GM18499 (cell line): ENCODE results near the gene ZNF324B.
"Not testable (repeated sequence)": the region's sequence is repeated elsewhere in the genome, so short reads cannot be mapped to it uniquely, and the experiment has no call there.

Experiments used
- ATAC-seq: cut with Tn5 transposase; IDR thresholded peaks from one replicate; pipeline ENCODE4 v1.9.1; 2021; ENCODE audit warnings: moderate number of reproducible peaks; ENCODE audit not compliant: insufficient read depth, unreplicated experiment

ZNF324B gene

DNA sequence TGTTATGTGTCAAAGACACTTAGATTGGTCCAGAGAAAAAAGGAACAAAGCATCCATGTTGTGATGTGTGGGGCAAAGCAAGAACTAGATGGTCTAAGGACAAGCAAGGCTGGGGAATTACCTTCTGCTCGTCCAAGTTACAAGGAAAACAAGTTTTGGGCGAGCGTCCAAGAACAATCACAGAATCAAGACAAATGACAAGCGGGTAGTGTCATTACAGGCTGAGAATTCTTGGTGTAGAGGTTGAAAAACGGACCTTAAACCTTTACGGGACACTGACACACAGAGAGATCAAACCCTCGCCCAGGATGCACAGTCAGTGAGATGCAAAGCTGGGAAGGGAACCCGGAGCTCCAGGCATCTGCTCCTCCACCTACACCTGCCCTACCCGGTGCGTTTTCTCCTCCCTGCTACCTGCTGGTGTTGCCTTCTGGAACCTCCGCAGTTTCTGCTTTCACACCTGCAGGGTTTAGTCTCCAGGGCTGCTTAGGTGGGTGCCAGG lies 515 bp upstream of the ZNF324B start:
- no peak for ATAC-seq

DNA sequence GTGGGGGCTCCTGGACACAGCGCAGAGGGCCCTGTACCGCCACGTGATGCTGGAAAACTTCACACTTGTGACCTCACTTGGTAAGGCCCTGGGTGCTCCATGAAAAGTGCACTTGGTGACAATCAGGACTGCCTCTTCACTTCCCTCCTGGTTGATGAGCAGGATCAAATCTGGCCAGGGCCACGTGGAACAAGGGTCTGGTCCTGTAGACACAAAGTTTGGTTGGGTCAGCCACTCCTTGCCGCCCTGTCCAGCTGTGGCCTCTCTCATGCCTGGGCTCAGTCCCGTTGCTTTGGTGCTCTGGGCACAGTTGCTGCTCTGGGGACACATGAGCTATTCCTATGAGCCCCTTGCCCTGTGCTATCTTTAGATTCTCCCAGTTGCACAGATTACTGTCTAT lies 2.3 kb downstream of the ZNF324B start:
- ATAC-seq: no peak

DNA sequence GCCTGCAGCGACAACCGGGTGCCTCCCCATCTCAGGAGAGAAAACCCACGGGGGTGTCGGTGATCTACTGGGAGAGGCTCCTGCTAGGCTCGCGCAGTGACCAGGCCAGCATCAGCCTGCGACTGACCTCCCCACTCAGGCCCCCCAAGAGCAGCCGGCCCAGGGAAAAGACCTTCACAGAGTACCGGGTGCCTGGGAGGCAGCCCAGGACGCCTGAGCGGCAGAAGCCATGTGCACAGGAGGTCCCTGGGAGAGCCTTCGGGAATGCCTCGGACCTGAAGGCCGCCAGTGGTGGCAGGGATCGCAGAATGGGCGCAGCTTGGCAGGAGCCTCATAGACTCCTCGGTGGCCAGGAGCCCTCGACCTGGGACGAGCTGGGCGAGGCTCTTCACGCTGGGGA lies 3.9 kb downstream of the ZNF324B start:
- no peak for ATAC-seq

DNA sequence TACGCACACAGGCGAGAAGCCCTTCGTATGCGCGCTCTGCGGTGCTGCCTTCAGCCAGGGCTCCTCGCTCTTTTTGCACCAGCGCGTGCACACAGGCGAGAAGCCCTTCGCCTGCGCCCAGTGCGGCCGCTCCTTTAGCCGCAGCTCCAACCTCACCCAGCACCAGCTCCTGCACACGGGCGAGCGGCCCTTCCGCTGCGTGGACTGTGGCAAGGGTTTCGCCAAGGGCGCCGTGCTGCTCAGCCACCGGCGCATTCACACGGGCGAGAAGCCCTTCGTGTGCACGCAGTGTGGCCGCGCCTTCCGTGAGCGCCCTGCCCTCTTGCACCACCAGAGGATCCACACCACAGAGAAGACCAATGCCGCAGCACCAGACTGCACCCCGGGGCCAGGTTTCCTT lies 4.7 kb downstream of the ZNF324B start:
- no peak for ATAC-seq

DNA sequence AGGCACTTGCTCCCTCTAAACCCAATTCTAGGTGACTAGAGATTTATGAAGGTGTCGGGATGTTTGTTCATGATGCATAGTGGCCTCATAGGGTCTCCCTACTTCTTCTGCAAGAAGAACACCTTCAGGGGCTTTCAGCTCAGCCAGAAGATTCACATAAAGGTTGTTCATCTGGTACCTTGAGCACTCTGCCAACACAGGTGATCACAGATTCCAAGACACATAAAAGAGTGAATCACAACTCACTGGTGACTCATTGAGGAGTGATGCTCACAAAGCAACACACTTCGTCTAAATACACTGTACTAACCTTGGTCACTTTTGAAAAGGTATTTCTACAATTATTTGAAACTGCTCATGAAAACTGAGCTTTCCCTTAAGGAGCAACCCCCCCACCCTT lies 8.6 kb downstream of the ZNF324B start:
- no peak for ATAC-seq

DNA sequence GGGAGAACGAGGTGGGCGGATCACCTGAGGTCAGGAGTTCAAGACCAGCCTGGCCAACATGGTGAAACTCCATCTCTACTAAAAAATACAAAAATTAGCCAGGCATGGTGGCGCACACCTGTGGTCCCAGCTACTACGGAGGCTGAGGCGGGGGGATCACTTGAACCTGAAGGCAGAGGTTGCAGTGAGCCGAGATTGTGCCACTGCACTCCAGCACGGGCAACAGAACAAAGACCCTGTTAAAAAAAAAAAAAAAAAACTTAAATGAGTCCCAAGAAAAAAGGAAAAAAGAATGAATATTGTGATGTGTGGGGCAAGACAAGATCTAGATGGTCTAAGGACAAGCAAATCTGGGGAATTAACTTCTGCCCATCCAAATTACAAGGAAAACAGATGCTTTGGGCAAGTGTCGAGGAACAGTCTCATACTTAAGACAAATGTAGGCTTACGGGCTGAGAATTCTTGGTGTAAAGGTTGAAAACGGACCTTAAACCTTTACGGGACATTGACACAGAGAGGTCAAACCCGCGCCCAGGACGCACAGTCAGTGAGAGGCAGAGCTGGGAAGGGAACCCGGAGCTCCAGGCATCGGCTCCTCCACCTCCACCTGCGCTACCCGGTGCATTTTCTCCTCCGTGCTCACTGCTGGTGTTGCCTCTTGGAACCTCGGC lies 14.8 kb downstream of the ZNF324B start:
- no peak for ATAC-seq

DNA sequence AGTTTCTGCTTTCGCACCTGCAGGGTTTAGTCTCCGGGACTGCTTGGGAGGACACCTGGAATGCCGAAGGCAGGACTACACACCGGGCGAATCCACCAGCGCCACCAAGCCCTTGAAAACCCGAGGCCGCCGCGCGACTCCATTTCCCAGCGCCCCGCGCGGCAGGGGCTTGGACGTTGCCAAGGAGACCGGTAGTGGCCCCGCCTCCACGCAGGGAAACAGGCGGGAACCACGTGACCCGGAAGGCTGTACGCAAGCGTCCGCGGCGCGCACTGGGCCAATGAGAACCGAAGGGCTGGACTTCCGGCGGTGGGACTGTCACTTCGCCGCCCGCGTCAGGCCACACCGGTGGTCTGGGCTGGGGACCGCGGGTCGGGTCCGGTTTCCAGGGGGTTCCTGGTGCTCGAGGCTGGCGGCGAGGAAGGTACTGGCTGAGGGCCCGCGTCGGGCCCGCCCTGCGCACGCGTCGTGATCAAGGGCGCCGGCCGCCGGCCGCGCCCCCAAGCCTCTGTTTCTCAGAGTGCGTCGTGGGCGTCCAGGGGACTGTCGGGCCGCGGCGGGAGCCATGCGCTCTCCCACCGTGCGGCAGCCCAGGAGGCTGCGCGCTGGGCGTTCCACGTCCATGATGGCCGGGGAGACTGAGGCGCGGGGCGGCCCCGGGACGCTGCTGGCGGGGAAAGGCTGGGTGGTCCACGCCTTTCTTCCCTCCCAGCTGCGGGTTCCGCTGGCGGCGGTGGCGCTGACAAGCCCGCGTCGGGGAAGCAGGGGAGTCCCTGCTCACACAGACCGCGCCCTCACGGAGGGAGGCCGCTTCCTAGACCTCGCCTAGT lies 15.6 kb downstream of the ZNF324B start, which contains the start of gene ZNF324:
ZNF324 (plus strand) TSS at position 321 of the 830 bp plus-strand sequence. CDS start 2,106 bp downstream, outside the sequence.
- peak; percentile 78 for ATAC-seq

DNA sequence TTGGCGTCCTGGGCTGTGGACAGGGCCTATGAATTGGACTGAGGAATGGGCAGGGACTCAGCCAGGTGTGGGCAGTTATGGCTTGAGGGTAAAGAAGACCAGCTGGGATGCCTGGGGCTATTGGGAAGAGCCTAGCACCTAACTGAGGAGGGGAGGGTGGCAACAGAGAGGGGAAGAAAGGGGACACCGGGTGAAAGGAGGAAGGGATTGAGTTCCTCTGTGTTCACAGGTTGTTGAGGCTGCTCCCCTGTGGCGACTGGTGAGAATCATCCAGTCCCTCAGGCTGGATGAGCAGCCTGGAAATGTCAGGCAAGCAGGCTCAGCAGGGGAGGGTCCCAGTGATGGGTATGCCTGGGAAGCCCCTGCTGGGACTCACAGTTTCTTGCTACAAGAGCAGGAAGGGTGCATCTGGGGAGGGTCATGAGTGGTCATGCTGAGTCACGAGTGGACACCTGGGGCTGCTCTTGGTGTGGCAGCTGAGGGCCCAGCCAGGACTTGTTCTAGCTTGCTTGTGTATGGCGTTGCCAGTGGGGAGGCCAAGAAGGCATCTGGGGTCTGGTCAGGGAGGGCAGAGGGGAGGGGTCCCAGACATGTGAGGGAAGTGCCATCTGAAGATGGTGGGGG lies 16.9 kb downstream of the ZNF324B start:
- no peak for ATAC-seq

DNA sequence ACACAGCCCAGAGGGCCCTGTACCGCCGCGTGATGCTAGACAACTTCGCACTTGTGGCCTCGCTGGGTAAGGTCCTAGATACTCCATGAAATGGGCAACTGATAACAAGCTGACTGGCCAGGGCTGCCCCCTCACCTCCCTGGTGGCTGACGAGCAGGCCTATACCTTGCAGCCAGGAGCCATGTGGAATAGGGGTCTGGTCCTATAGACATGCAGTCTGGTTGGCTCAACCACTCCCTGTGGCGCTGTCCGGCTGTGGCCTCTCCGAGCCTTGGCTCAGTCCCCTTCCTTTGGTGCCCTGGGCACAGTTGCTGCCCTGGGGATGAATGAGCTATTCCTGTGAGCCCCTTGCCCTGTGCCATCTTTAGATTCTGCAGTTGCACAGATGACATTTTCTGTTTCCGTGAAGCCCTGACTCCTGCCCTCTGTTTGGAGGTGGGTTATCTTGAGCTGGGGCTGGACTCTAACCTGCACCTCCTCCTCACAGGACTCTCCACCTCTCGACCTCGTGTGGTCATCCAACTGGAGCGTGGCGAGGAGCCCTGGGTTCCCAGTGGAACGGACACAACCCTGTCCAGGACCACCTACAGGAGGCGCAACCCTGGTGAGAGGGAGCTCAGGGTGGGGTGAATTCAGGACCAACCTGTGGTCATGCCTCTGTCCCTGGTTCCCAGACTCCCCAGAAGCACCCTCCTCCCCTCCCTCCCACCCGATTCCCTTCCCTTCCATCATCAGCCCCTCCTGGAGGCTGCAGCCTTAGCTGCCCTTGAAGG lies 18.0 kb downstream of the ZNF324B start:
- ATAC-seq: no peak

DNA sequence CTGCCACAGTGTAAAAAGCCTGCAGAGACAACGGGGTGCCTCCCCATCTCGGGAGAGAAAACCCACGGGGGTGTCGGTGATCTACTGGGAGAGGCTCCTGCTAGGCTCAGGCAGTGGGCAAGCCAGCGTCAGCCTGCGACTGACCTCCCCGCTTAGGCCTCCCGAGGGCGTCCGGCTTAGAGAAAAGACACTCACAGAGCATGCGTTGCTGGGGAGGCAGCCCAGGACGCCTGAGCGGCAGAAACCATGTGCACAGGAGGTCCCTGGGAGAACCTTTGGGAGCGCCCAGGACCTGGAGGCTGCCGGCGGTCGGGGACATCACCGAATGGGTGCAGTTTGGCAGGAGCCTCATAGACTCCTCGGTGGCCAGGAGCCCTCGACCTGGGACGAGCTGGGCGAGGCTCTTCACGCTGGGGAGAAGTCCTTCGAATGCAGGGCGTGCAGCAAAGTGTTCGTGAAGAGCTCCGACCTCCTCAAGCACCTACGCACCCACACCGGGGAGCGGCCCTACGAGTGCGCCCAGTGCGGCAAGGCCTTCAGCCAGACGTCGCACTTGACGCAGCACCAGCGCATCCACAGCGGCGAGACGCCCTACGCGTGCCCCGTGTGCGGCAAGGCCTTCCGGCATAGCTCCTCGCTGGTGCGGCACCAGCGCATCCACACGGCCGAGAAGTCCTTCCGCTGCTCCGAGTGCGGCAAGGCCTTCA lies 19.6 kb downstream of the ZNF324B start:
- not testable (repeated sequence) for ATAC-seq

DNA sequence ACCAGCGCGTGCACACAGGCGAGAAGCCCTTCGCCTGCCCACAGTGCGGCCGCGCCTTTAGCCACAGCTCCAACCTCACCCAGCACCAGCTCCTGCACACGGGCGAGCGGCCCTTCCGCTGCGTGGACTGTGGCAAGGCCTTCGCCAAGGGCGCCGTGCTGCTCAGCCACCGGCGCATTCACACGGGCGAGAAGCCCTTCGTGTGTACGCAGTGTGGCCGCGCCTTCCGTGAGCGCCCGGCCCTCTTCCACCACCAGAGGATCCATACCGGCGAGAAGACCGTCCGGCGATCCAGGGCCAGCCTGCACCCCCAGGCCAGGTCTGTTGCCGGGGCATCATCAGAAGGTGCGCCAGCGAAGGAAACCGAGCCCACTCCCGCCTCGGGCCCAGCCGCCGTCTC lies 20.3 kb downstream of the ZNF324B start:
- no peak for ATAC-seq

DNA sequence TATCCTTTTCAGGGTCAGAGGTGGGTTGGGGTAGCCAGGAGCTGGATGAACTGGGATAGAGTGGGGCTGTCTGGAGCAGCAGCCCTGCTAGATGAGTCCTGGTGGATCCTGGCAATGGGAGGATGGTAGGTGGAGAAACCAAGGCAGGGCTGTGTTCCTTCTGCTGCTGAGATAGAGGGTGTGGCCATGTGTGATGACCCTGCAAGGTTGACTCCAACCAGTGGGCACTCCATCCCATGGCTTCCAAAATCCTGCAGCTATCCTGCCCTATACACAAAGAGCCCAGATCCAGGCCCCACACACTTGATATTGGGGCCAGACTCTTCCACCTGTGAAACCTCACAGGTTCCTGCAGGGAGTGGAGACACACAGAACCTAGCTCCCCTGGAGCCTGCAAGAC lies 22.4 kb downstream of the ZNF324B start:
- ATAC-seq: no peak

DNA sequence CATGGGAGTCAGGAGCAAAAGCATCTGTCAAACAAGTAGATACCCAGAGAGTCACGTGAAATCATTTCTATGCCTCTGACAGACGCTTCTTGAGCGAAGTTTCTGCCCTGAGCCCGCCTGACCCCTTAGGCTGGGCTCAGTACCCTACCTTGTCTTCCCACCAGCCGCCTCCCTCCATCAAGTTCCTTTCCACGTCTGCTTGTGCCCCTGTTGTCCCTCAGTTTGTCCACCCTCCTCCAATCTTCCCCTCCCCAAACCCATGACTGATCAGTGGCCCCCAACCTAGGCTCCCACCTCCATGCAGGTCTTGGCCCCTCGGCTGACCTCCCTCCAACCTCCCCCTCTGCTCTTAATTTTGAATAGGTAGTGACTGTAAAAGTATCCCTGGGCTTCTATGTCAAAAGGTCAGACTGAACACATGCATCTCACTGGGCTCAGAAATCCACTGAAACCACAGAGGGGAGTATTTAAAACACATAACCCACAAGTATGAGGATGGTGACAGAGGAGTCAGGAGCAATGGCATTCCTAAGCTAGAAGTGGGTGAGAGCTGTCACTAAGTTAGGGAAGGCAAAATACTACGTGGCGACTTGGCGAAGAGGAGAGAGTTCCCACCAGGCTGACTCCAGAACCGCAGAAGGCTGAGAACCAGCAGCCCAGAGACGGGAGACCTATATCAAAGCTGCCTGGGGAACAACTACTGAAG lies 23.0 kb downstream of the ZNF324B start:
- ATAC-seq: no peak

DNA sequence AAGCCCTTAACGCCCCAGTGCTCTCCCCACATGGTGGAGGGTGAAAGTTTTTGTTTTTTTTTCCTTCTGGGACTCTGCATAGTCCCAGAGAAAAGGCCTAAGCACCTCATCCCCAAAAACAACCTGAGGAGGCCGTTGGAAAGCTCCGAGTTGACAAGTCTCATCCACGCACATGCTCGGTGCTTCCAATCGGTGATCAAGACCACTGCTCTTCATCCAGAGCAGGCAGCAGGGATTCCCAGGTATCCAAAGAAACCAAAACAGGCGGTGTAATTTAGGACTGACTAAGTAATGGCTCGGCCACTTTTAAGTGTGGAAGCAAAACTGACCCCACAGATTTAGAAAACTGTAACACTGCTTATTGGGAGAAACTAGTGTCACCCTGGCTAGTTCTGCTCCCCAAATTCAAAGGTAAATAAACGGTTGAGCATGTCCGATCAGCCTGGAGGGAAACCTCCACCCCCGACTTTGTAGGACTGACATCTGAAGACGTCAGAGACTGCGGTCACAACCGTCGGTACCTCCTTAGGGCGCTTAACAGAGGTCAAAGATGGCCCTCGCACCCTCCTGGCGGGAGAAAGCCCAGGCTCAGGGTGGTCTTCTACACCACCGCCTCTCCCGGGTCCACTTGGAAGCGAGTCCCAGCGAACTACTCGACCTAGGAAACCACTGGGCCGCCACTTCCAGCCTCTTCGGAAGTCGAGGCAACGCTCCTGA lies 23.7 kb downstream of the ZNF324B start:
- ATAC-seq: no peak

DNA sequence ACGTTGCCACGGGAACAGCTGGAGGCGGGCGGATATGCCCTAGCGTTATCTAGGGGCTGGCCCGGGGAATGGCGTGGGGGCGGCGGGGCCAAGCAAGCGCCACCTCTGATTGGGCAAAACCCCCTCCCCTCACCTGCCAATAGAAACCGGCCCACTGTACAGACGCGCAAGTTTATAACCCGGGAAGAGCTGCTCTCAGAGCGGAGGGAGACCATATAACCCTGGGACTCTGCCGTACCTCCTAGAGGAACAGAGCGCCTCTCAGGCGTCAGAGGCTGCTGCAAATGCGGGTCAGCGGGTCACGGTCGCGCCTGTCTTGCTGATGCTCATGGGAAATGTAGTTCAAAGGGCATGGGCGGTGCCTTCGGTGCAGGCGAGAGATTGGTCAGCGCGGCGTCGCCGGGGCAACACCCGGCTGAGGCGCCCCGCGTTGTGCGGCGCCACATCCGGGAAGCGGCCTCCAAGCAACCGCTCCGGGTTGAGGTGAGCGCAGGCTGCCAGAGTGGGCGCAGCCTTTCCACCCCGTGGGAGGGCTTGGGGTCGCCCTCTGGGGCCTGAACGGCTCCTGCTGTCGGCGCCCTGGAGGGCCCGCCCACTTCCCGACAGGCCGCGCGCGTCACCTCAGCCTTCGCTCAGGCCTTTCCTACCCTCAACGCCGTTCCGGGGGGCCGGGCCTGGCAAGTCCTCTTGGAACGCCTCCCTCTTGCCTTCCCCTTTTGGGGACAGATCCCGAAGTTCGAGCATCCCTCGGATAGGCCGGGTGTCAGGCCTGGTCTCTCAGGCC lies 24.5 kb downstream of the ZNF324B start, which contains the start of gene ZNF446:
ZNF446 (plus strand) TSS at position 639 of the 784 bp plus-strand sequence. CDS start 867 bp downstream, outside the sequence.
- peak; percentile 55 for ATAC-seq

DNA sequence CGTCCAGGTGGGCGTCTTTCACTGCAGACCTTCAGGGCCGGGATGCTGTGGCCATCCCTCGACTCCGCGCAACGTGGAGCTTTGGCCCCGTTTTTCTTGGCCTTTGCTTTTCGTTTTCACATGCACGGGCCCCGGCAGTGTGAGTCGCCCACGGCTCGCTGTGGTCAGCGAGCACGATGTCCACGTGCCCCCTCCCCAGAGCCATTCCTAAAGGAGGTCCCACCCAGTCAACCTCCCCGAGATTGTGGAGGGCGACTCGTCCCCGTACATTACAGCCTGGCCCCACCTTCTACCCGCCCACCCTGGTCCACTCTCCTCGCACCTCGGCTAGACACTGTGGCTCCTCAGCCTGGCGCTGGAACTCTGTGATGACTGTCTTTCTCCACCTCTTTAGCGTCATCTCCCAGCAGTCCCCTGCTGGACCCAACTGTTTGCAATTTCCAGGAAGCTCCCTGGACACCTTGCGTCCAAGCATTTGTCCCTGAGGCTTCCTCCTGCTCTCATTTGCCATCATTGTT lies 25.1 kb downstream of the ZNF324B start:
- no peak for ATAC-seq

DNA sequence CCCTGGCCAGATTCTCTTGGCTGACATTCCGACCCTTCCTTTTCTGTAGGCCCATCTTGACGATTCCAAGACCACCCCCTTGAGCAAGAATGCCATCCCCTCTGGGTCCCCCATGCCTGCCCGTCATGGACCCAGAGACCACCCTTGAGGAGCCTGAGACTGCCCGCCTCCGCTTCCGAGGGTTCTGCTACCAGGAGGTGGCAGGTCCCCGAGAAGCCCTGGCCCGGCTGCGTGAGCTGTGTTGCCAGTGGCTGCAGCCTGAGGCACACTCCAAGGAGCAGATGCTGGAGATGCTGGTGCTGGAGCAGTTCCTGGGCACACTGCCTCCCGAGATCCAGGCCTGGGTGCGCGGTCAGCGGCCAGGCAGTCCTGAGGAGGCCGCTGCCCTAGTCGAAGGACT lies 25.7 kb downstream of the ZNF324B start:
- ATAC-seq: no peak
